OCI-LY7 (cell line): ENCODE data around the gene SLX4IP. TPM values are rescaled to one million over a fixed set of nuclear protein-coding genes. Genes with fewer than 3 reads are reported as not detected.

ENCODE experiments used
- BruUV-seq: library from RNA; stranded (reverse); fragments of 400-500 nt; replicated peaks from 2 replicates; lab custom pipeline; 2021; lab: Mats Ljungman, UMichigan
- CTCF ChIA-PET: fragments of 300-600 bp; sonication (Branson Sonifier 250); formaldehyde crosslinking; loops from one replicate; lab custom pipeline; 2022; ENCODE audit warnings: antibody characterized with exemption; ENCODE audit not compliant: unreplicated experiment; lab: Charles Lee
- POLR2A ChIA-PET: fragments of 300-600 bp; sonication (Branson Sonifier 250); formaldehyde crosslinking; loops from one replicate; lab custom pipeline; 2022; ENCODE audit warnings: antibody characterized with exemption; lab: Charles Lee
- DNase-seq: peaks from one replicate; pipeline ENCODE4 v3.0.0-alpha.2; 2015; ENCODE audit warnings: low spot score
- H2AFZ ChIP-seq: fragments of 200-600 bp; sonication (generic), shearing (Covaris generic); 2 replicates; pipeline ENCODE4 v1.6.1; 2014; ENCODE audit warnings: mild to moderate bottlenecking, antibody characterized with exemption, low read length, moderate library complexity
- H3K27ac ChIP-seq: fragments of 200-600 bp; sonication (generic); 2 replicates; pipeline ENCODE4 v1.5.1; 2014; ENCODE audit warnings: mixed run types, low read depth, mild to moderate bottlenecking, moderate library complexity, low read length, inconsistent platforms; ENCODE audit not compliant: poor library complexity, severe bottlenecking
- H3K36me3 ChIP-seq: fragments of 200-600 bp; sonication (generic); 2 replicates; pipeline ENCODE4 v1.6.1; 2014; ENCODE audit warnings: mild to moderate bottlenecking, antibody characterized with exemption, low read length, moderate library complexity, mixed read lengths; ENCODE audit not compliant: insufficient read depth
- H3K4me1 ChIP-seq: fragments of 200-600 bp; sonication (generic); 2 replicates; pipeline ENCODE4 v1.5.1; 2014; ENCODE audit warnings: mild to moderate bottlenecking, low read length; ENCODE audit not compliant: insufficient read depth, poor library complexity, severe bottlenecking
- H3K4me2 ChIP-seq: fragments of 200-600 bp; sonication (generic); 2 replicates; pipeline ENCODE4 v1.6.1; 2014; ENCODE audit warnings: mild to moderate bottlenecking, low read length
- H3K4me3 ChIP-seq: fragments of 200-600 bp; sonication (generic); 2 replicates; pipeline ENCODE4 v1.5.1; 2014; ENCODE audit warnings: mild to moderate bottlenecking, low read depth, low read length; ENCODE audit not compliant: poor library complexity, severe bottlenecking
- H3K79me2 ChIP-seq: fragments of 200-600 bp; sonication (generic); 2 replicates; pipeline ENCODE4 v1.6.1; 2016; ENCODE audit warnings: low read depth, mild to moderate bottlenecking, low read length, moderate library complexity, mixed read lengths; ENCODE audit not compliant: insufficient read depth
- H3K9me2 ChIP-seq: fragments of 200-600 bp; sonication (generic); 2 replicates; pipeline ENCODE4 v1.6.1; 2016; ENCODE audit warnings: mild to moderate bottlenecking, low read length, mixed read lengths; ENCODE audit not compliant: insufficient read depth
- H3K9me3 ChIP-seq: fragments of 200-600 bp; sonication (generic); 2 replicates; pipeline ENCODE4 v1.6.1; 2014; ENCODE audit warnings: mild to moderate bottlenecking, mixed run types, low read length, mixed read lengths
- H4K20me1 ChIP-seq: fragments of 200-600 bp; sonication (generic); 2 replicates; pipeline ENCODE4 v1.6.1; 2014; ENCODE audit warnings: mild to moderate bottlenecking, antibody characterized with exemption, low read length, moderate library complexity, mixed read lengths; ENCODE audit not compliant: insufficient read depth
- EZH2phosphoT487 ChIP-seq: fragments of 200-600 bp; sonication (generic); IDR thresholded peaks from 2 replicates; pipeline ENCODE4 v1.6.1; 2018; ENCODE audit warnings: low read depth, borderline replicate concordance, mild to moderate bottlenecking, mixed run types, antibody characterized with exemption, low read length, moderate library complexity, mixed read lengths
- intact Hi-C: fragments of 100-400 bp; cut with micrococcal nuclease; formaldehyde crosslinking; loops from one replicate; pipeline ENCODE4 v1.10.0; 2022; ENCODE audit not compliant: unreplicated experiment
- total RNA-seq, 2 experiments: library from RNA; depleted of rRNA in 1 of 2; stranded (reverse); fragments of >200 nt in 1 of 2; shearing (Covaris generic) in 1 of 2; gene quantifications; 2 replicates each; pipeline ENCODE4 v1.2.3, GENCODE V29; 2014 to 2022
- TF ChIP-seq, protein P1 (sequence below): fragments of 200-600 bp; sonication (generic); conservative IDR thresholded peaks from 2 replicates; pipeline ENCODE4 v1.5.1; 2014; ENCODE audit warnings: mild to moderate bottlenecking, antibody characterized with exemption, low read length, moderate library complexity, mixed read lengths

The SLX4IP gene
- total RNA-seq, 2 experiments from 2014 or later: 4.1 to 9.2 TPM

DNA sequence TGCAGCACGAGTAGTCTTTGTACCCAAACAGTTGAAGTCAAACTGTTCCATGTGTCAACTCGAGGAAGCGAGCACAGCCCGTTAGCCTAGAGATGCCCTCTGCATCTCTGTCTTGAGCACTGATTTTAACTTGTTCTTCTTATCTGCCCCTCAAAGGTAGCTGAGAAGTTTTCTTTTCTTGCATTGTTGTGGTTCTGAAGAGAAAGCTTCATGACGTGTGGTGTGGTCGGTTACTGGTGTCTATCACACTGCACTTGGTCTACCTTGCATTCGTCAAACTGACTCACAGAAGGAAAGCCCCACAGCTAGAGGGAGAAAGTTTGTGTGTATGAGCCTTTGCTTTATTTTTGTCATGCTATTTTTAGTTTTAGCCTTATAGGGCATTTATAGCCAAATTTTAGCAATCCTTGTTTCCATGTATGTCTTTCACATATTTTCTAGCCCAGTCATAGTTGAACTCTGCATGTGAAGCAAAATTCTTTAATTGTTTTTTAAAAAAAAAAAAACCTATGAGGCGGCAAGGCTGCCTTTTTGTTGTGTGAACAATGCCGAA is 123.6 kb downstream of the SLX4IP start:
- BruUV-seq: no TSS peak

DNA sequence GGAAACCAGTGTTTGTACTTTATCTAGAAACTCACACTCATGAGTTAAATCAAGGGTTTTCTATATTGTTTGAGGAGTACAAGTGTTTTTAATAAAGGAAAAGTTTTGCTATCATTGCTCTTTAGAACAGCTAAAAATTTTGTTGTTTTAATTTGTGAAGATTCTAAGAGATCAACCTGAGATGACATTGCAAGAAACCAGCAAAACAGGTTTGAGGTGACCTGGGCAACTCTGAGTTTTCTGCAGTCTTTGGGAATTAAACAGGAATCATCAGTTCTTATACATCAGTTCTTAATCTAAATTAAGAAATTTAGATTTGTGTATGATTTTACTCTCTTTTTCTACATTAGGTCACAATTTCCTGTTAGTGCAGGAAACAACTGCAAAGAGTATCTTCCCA is 124.2 kb downstream of the SLX4IP start:
- intact Hi-C loops: loop anchor here (10.0 kb wide), 1 partner anchor 646 kb away; no protein-coding TSS in a partner anchor
- ChIA-PET POLR2A (interaction anchor here (0.5 kb wide), 1 partner anchor 10 kb away, joined by 3 read pairs; no protein-coding TSS in a partner anchor), CTCF (no interaction called here)
- Histone ChIP-seq H3K4me2 (no peak overlapping the region), H2AFZ (no peak overlapping the region), H3K9me3 (no peaks in the 10 kb centered on the region), H3K4me1 (no peaks in the 10 kb centered on the region), H3K9me2 (no peaks in the 10 kb centered on the region), H3K4me3 (no peak overlapping the region), H3K79me2 (no peaks in the 10 kb centered on the region), H4K20me1 (peaks cover 3% of the 10 kb centered on the region; the same call in 1 of the 2 replicates), H3K36me3 (no peaks in the 10 kb centered on the region), H3K27ac (no peak overlapping the region)
- BruUV-seq: no TSS peak
- DNase-seq: no peak
- TF ChIP-seq, protein P1, sequence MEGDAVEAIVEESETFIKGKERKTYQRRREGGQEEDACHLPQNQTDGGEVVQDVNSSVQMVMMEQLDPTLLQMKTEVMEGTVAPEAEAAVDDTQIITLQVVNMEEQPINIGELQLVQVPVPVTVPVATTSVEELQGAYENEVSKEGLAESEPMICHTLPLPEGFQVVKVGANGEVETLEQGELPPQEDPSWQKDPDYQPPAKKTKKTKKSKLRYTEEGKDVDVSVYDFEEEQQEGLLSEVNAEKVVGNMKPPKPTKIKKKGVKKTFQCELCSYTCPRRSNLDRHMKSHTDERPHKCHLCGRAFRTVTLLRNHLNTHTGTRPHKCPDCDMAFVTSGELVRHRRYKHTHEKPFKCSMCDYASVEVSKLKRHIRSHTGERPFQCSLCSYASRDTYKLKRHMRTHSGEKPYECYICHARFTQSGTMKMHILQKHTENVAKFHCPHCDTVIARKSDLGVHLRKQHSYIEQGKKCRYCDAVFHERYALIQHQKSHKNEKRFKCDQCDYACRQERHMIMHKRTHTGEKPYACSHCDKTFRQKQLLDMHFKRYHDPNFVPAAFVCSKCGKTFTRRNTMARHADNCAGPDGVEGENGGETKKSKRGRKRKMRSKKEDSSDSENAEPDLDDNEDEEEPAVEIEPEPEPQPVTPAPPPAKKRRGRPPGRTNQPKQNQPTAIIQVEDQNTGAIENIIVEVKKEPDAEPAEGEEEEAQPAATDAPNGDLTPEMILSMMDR: no peak

More for the DNA sequence above, 123.6 kb downstream of the SLX4IP start:
- no peak for TF ChIP-seq EZH2phosphoT487
- TF ChIP-seq, protein P1: no peak
- H3K79me2 ChIP-seq: no peaks in the 10 kb centered on the region
- H4K20me1 ChIP-seq: peaks cover 6% of the 10 kb centered on the region; the same call in 1 of the 2 replicates
- CTCF ChIA-PET: no interaction called here
- no peaks in the 10 kb centered on the region for H3K9me2 ChIP-seq
- no peak for DNase-seq
- no peaks in the 10 kb centered on the region for H3K4me1 ChIP-seq
- no peaks in the 10 kb centered on the region for H3K36me3 ChIP-seq
- no peak overlapping the region for H2AFZ ChIP-seq
- intact Hi-C loops: loop anchor here (10.0 kb wide), 1 partner anchor 646 kb away; no protein-coding TSS in a partner anchor
- POLR2A ChIA-PET: interaction anchor here (0.5 to 0.7 kb wide), 2 partner anchors 11 to 186 kb away, joined by 3 to 5 read pairs; no protein-coding TSS in a partner anchor
- H3K4me3 ChIP-seq: no peak overlapping the region
- no peak overlapping the region for H3K27ac ChIP-seq
- no peaks in the 10 kb centered on the region for H3K9me3 ChIP-seq
- no peak overlapping the region for H3K4me2 ChIP-seq

DNA sequence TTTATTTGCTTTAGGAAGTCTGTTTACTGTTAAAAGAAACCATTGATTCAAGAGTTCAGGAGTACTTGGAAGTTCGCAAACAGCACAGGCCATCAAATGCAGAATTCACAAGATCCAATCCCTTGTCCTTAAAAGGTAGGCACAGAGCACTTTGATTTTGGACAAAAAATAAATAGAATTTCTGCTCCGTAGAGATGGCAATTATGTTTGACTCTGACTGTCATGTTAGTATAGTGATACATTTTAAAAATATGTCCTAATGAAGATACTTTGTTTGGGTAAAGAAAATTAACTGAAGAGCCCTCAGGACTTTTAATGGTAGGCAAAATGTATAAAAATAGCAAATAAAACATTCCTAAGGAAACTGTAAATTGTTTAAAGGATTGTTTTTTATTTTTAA is 125.6 kb downstream of the SLX4IP start:
- Histone ChIP-seq H3K79me2 (no peaks in the 10 kb centered on the region), H3K9me3 (no peaks in the 10 kb centered on the region), H3K27ac (no peak overlapping the region), H4K20me1 (no peaks in the 10 kb centered on the region), H3K4me3 (no peak overlapping the region), H3K4me2 (no peak overlapping the region), H3K36me3 (no peaks in the 10 kb centered on the region), H3K9me2 (no peaks in the 10 kb centered on the region), H2AFZ (no peak overlapping the region), H3K4me1 (no peaks in the 10 kb centered on the region)
- intact Hi-C loops: loop anchor here (10.0 kb wide), 1 partner anchor 984 kb away; no protein-coding TSS in a partner anchor
- POLR2A ChIA-PET: interaction anchor here (0.6 to 1.0 kb wide), 4 partner anchors 15 to 1419 kb away, joined by 3 to 4 read pairs (median 4); no protein-coding TSS in a partner anchor
- CTCF ChIA-PET: no interaction called here
- no TSS peak for BruUV-seq
- no peak for DNase-seq
- TF ChIP-seq EZH2phosphoT487: no peak
- TF ChIP-seq, protein P1: no peak
